Effector CD8-positive, alpha-beta T cell (primary cell): Measurements from ENCODE around the gene FYN.

Source experiments
- DNase-seq: peaks from one replicate; lab custom pipeline; 2025; lab: John Stamatoyannopoulos, UW

FYN gene

GRCh38 chr6:111625461-111626391 is 247.5 kb downstream of the FYN start:
- no peak for DNase-seq

GRCh38 chr6:111625099-111625416 is 248.2 kb downstream of the FYN start:
- no peak for DNase-seq

- DNase-seq = no peak
These were observed 248.7 kb downstream of the FYN start for GRCh38 chr6:111624401-111625098.

- no peak for DNase-seq
These were observed 250.1 kb downstream of the FYN start for GRCh38 chr6:111623046-111623718.

GRCh38 chr6:111620169-111620568 is 253.1 kb downstream of the FYN start:
- no peak for DNase-seq

- DNase-seq = no peak
These were observed 254.8 kb downstream of the FYN start for GRCh38 chr6:111618407-111618806.

- DNase-seq = no peak
These were observed 256.1 kb downstream of the FYN start for GRCh38 chr6:111617149-111617548.

GRCh38 chr6:111615916-111616612 is 257.2 kb downstream of the FYN start:
- DNase-seq = no peak

GRCh38 chr6:111614833-111615582 is 258.2 kb downstream of the FYN start:
- no peak for DNase-seq

- DNase-seq = no peak
These were observed 260.9 kb downstream of the FYN start for GRCh38 chr6:111612379-111612778.

GRCh38 chr6:111610548-111611172 is 262.6 kb downstream of the FYN start:
- no peak for DNase-seq
